K562 (cell line): ENCODE data around the gene TIGD7. TPM values are rescaled to one million over a fixed set of nuclear protein-coding genes. Genes with fewer than 3 reads are reported as not detected.
A peak's percentile ranks its signal among the peaks of the same experiment; 100 is the strongest.

Source experiments
- ARNT ChIP-seq, 2 experiments: fragments of 450-650 bp; IDR thresholded peaks; 2 replicates each; pipeline ENCODE4 v1.6.1; 2016; ENCODE audit warnings: mild to moderate bottlenecking in 1 of 2
- HIVEP1 ChIP-seq: fragments of 250-450 bp; sonication (Bioruptor Pico); IDR thresholded peaks from 2 replicates; pipeline ENCODE4 v1.4.0; 2020; ENCODE audit warnings: mild to moderate bottlenecking
- IFI16 ChIP-seq: fragments of 250-450 bp; sonication (Bioruptor Pico); IDR thresholded peaks from 2 replicates; pipeline ENCODE4 v2.1.2; 2022; ENCODE audit warnings: mild to moderate bottlenecking, inconsistent platforms
- JUN ChIP-seq, 2 experiments: sonication (generic) in 1 of 2; formaldehyde crosslinking in 1 of 2; IDR thresholded peaks; 2 replicates each; pipeline versions ENCODE4 v1.6.1 to v1.8.0; 2012 to 2022; ENCODE audit warnings: borderline replicate concordance in 2 of 2, mild to moderate bottlenecking in 2 of 2, improper control_type of control experiment in 1 of 2, low read depth in 1 of 2, low read length in 1 of 2, missing genetic modification reagents in 1 of 2
- NKRF ChIP-seq: fragments of 450-650 bp; IDR thresholded peaks from 2 replicates; pipeline ENCODE4 v1.6.1; 2016; ENCODE audit warnings: borderline replicate concordance
- NUFIP1 ChIP-seq: fragments of 450-650 bp; IDR thresholded peaks from 2 replicates; pipeline ENCODE4 v1.6.1; 2018; ENCODE audit not compliant: partially characterized antibody
- RNF2 ChIP-seq: sonication (generic); IDR thresholded peaks from 2 replicates; pipeline ENCODE4 v1.6.1; 2016
- RUNX1 ChIP-seq: sonication (generic); IDR thresholded peaks from 2 replicates; pipeline ENCODE4 v1.6.1; 2016; ENCODE audit warnings: antibody characterized with exemption, low read depth
- SNRNP70 ChIP-seq: fragments of 200-400 bp; formaldehyde crosslinking; optimal IDR thresholded peaks from 2 replicates; pipeline ENCODE3; 2017; ENCODE audit warnings: low read depth, low read length
- ZNF165 ChIP-seq: fragments of 250-450 bp; sonication (Bioruptor Pico); IDR thresholded peaks from 2 replicates; pipeline ENCODE4 v1.4.0; 2020; ENCODE audit warnings: borderline replicate concordance
- ZNF318 ChIP-seq, 2 experiments: fragments of 450-650 bp; IDR thresholded peaks; 2 replicates each; pipeline ENCODE4 v1.6.1; 2016; ENCODE audit warnings: mild to moderate bottlenecking in 2 of 2, borderline replicate concordance in 1 of 2, low read depth in 1 of 2, moderate library complexity in 1 of 2
- ZNF449 ChIP-seq: fragments of 250-450 bp; sonication (Bioruptor Pico); IDR thresholded peaks from 2 replicates; pipeline ENCODE4 v1.8.0; 2022; ENCODE audit warnings: moderate library complexity, mild to moderate bottlenecking, inconsistent platforms
- ZNF584 ChIP-seq: fragments of 200-800 bp; sonication (Bioruptor generic); IDR thresholded peaks from 2 replicates; pipeline ENCODE4 v1.6.1; 2016; ENCODE audit warnings: low read depth, mild to moderate bottlenecking, missing genetic modification characterization, missing compliant biosample characterization
- polyA plus RNA-seq, 8 experiments: library from polyadenylated mRNA; depleted of rRNA in 4 of 8; stranded (reverse) in 5 of 8; unstranded in 3 of 8; fragments of >200 nt; fragmentation: Nextera tagmentation in 2 of 8; fragmentation: Illumina TruSeq in 1 of 8; extraction: Ambion mirVana in 2 of 8; extraction: Trizol in 1 of 8; gene quantifications; 2 replicates each; pipeline versions ENCODE4 v1.2.1 to v1.2.3, GENCODE V29; 2011 to 2014; ENCODE audit warnings: inconsistent platforms in 1 of 8, missing spikeins in 1 of 8
- total RNA-seq, 7 experiments: library from RNA; depleted of rRNA in 6 of 7; stranded (reverse); fragments of >200 nt in 6 of 7; fragmentation: Illumina TruSeq in 2 of 7; extraction: Trizol in 2 of 7; gene quantifications; 2 replicates each; pipeline versions ENCODE4 v1.2.1 to v1.2.3, GENCODE V29; 2011 to 2021; ENCODE audit warnings: low replicate concordance in 1 of 7

The TIGD7 gene
- total and polyA plus RNA-seq, 9 of the 15 experiments (the other 6 are each of a cell fraction or from before 2014, with no cell fraction given): 0.84 to 10.7 (median 6.7) TPM

GRCh38 chr16:3305109-3306068 lies at the start of gene TIGD7, which contains the start of gene ZNF75A (continued):
- TF ChIP-seq ZNF318 (IDR thresholded peaks at IDR 0.05; ENCODE audit: borderline replicate concordance in 1 of 2, low read depth in 1 of 2): no peak
- TF ChIP-seq ZNF584: peak; percentile 52; the same call in 1 of the 2 replicates
- no peak for TF ChIP-seq IFI16 (CRISPR knock-in tag)
- TF ChIP-seq NKRF: peak; percentile 50; the same call in 1 of the 2 replicates
- TF ChIP-seq RUNX1: no peak
- 0 out of 2 replicates have a peak, but pooled peaks have one; percentile 13 for TF ChIP-seq HIVEP1 (CRISPR knock-in tag)
- no peak for TF ChIP-seq SNRNP70
- no peak for TF ChIP-seq ARNT (IDR thresholded peaks at IDR 0.05)
- no peak for TF ChIP-seq ZNF165 (CRISPR knock-in tag)
- peak; percentile 71; the same call in 1 of the 2 replicates for TF ChIP-seq ZNF449 (CRISPR knock-in tag)
- no peak for TF ChIP-seq NUFIP1
- peak; percentile 72; the same call in 1 of the 2 replicates for TF ChIP-seq JUN (IDR thresholded peaks at IDR 0.05; ENCODE audit: borderline replicate concordance, low read depth, low read length)
- TF ChIP-seq JUN (CRISPR knock-in tag; IDR thresholded peaks at IDR 0.05; ENCODE audit: borderline replicate concordance): peak; percentile 82; the same call in 1 of the 2 replicates
- TF ChIP-seq RNF2: peak; percentile 94
